ENCODE measurements around the gene SMAD2. TPM values are rescaled to one million over a fixed set of nuclear protein-coding genes. Genes with fewer than 3 reads are reported as not detected.
"Not testable (repeated sequence)": the region's sequence is repeated elsewhere in the genome, so short reads cannot be mapped to it uniquely, and the experiment has no call there.

The SMAD2 gene
- total RNA-seq, 1 donor from 2014 or later, result 111 TPM

GRCh38 chr18:47773931-47774330 lies 156.5 kb downstream of the SMAD2 start:
- Mint-ChIP-seq H3K9me3 (no peaks in the 10 kb centered on the region), H3K36me3 (no peaks in the 10 kb centered on the region), H3K4me1 (ENCODE audit: unreplicated experiment) (no peaks in the 10 kb centered on the region), H3K4me3 (no peak overlapping the region), H3K27ac (no peak overlapping the region), H3K27me3 (peaks cover 20% of the 10 kb centered on the region)
- no peak for DNase-seq (ENCODE audit: extremely low spot score, unreplicated experiment)
- TF ChIP-seq CTCF (conservative IDR thresholded peaks at IDR 0.05), result no peak

GRCh38 chr18:47772374-47773248 lies 157.8 kb downstream of the SMAD2 start:
- peaks cover 12% of the 10 kb centered on the region for H3K27me3 Mint-ChIP-seq
- H3K27ac Mint-ChIP-seq, result no peak overlapping the region
- DNase-seq (ENCODE audit: extremely low spot score, unreplicated experiment), result no peak
- no peaks in the 10 kb centered on the region for H3K36me3 Mint-ChIP-seq
- no peaks in the 10 kb centered on the region for H3K9me3 Mint-ChIP-seq
- TF ChIP-seq CTCF (conservative IDR thresholded peaks at IDR 0.05), result peak; percentile 75
- peaks cover 1% of the 10 kb centered on the region for H3K4me1 Mint-ChIP-seq (ENCODE audit: unreplicated experiment)
- no peak overlapping the region for H3K4me3 Mint-ChIP-seq

- TF ChIP-seq CTCF (conservative IDR thresholded peaks at IDR 0.05), result no peak
- Mint-ChIP-seq H3K4me3 (no peak overlapping the region), H3K4me1 (ENCODE audit: unreplicated experiment) (peaks cover 3% of the 10 kb centered on the region), H3K36me3 (no peaks in the 10 kb centered on the region), H3K27ac (no peak overlapping the region), H3K9me3 (no peaks in the 10 kb centered on the region), H3K27me3 (peaks cover 8% of the 10 kb centered on the region)
- DNase-seq (ENCODE audit: extremely low spot score, unreplicated experiment), result no peak
These were observed 158.5 kb downstream of the SMAD2 start for GRCh38 chr18:47771922-47772321.

GRCh38 chr18:47767699-47768098 lies 162.8 kb downstream of the SMAD2 start:
- Mint-ChIP-seq H3K36me3 (no peaks in the 10 kb centered on the region), H3K4me1 (ENCODE audit: unreplicated experiment) (peaks cover 3% of the 10 kb centered on the region), H3K4me3 (no peak overlapping the region), H3K27me3 (no peaks in the 10 kb centered on the region), H3K9me3 (no peaks in the 10 kb centered on the region), H3K27ac (no peak overlapping the region)
- TF ChIP-seq CTCF (conservative IDR thresholded peaks at IDR 0.05), result no peak
- DNase-seq (ENCODE audit: extremely low spot score, unreplicated experiment), result no peak

GRCh38 chr18:47767198-47767597 lies 163.3 kb downstream of the SMAD2 start:
- H3K36me3 Mint-ChIP-seq; H3K4me3 Mint-ChIP-seq; H3K27me3 Mint-ChIP-seq; H3K4me1 Mint-ChIP-seq (ENCODE audit: unreplicated experiment); H3K27ac Mint-ChIP-seq; DNase-seq (ENCODE audit: extremely low spot score, unreplicated experiment); H3K9me3 Mint-ChIP-seq: not testable (repeated sequence)
